Lower lobe of right lung (tissue), 2 donors: ENCODE measurements around the gene ZFP3. TPM values are rescaled to one million over a fixed set of nuclear protein-coding genes. Genes with fewer than 3 reads are reported as not detected.
"Not testable (repeated sequence)": the region's sequence is repeated elsewhere in the genome, so short reads cannot be mapped to it uniquely, and the experiment has no call there.

Experiments used
- ATAC-seq, 2 donors: fragments of 200-7000 bp; cut with Tn5 transposase; one replicate each; pipeline ENCODE4 v1.9.1; 2020 to 2022; ENCODE audit warnings: mild to moderate bottlenecking in 2 of 2, moderate library complexity in 2 of 2
- DNase-seq: peaks from one replicate; pipeline ENCODE4 v3.0.0-alpha.2; 2020
- H3K27ac ChIP-seq: fragments of 200-600 bp; one replicate; pipeline ENCODE4 v1.8.0; 2022
- H3K27me3 ChIP-seq: fragments of 200-600 bp; one replicate; pipeline ENCODE4 v1.8.0; 2022; ENCODE audit warnings: low read depth
- H3K36me3 ChIP-seq: fragments of 200-600 bp; one replicate; pipeline ENCODE4 v1.8.0; 2022; ENCODE audit warnings: mild to moderate bottlenecking
- H3K4me1 ChIP-seq: fragments of 200-600 bp; one replicate; pipeline ENCODE4 v1.8.0; 2022
- H3K4me3 ChIP-seq: fragments of 200-600 bp; one replicate; pipeline ENCODE4 v1.8.0; 2022; ENCODE audit warnings: mild to moderate bottlenecking
- H3K9me3 ChIP-seq: fragments of 200-600 bp; one replicate; pipeline ENCODE4 v1.8.0; 2022
- CTCF ChIP-seq: fragments of 200-600 bp; IDR thresholded peaks from one replicate; pipeline ENCODE4 v1.8.0; 2022; ENCODE audit warnings: antibody characterized with exemption, mild to moderate bottlenecking
- intact Hi-C: fragments of 100-400 bp; cut with DNase I; formaldehyde crosslinking; loops from one replicate; pipeline ENCODE4 v1.11.0; 2022
- long read RNA-seq: library from polyadenylated mRNA; unstranded; transcript quantifications from one replicate; pipeline ENCODE4 v2.0.0, GENCODE V29; 2021
- total RNA-seq: library from RNA; stranded (reverse); fragmentation: NEBNext Ultra II Directional; extraction: Animal tissue kit (Norgen Biotek cat#: 25700); gene quantifications from one replicate; pipeline ENCODE4 v1.2.1, GENCODE V29; 2021
- donor health status: DM: no; HTN: yes; CAD: no; lungs with severe emphysema.

Gene ZFP3
- 7.1 TPM for total RNA-seq
- long read RNA-seq, partial matches to known transcripts: 0 of 7 reads
- long read RNA-seq, other reads (novel, unspliced or antisense): 7 of 7 reads

DNA sequence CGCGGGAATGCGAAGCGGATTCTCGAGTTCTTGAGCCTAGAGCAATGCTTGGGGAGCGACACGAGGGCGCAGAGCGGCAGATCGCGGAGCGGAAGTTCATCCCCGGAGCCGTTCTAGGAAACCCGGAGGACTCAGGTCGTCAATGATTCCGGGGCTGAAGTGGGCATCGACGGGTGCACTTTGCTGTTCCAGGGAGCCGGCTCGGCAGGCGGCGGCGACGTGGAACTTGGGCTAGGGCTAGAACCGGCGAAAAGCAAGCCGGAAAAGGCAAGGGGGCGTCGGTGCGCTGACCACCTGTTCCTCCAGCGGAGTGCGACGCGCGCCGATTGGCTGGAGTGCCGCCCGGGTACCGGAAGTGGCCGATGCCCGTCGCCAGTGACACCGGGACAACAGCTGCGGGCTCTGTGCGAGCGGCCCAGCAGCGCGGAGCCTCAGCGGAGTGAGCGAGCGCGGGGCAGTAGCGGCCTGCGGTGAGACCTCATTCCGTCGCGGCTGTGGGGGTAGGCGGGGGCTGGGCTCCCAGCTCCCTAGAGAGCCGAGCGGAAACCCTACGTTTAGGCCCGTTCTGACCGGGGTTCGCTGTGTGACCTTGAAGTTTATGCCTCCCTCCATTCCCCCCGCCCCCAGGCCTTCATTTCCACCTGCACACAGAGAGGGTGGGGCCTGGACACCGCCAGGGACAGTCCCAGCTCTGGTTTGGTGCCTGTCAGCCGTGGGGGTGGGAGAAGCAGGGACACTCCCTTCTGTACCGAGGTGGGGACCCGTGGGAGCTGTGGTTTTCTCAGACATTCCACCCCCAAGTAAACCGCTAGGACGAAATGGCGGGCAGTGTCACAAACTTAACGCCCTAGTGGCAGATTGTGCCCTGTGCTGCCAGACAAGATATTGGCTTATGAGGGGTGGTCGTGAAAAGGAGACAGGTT, at the start of gene ZFP3:
TSS of gene ZFP3 (plus strand) at position 362 of the 923 bp plus-strand sequence. CDS start 13,038 bp downstream, outside the sequence.
- Histone ChIP-seq H3K4me1 (peaks cover 16% of the 10 kb centered on the region), H3K27ac (peak within 1 kb of the TSS; percentile 88), H3K9me3 (no peaks in the 10 kb centered on the region), H3K27me3 (no peaks in the 10 kb centered on the region), H3K36me3 (no peaks in the 10 kb centered on the region), H3K4me3 (peak within 1 kb of the TSS; percentile 88)
- DNase-seq (peak; percentile 93), ATAC-seq (peak; percentile 98 to 99)
- intact Hi-C loops: no loop called here
- TF ChIP-seq CTCF: no peak

GRCh38 chr17:5030168-5030567, 48.1 kb upstream of the ZFP3 start:
- DNase-seq, H3K27me3 ChIP-seq, H3K9me3 ChIP-seq, intact Hi-C loops, H3K4me1 ChIP-seq, H3K4me3 ChIP-seq, H3K36me3 ChIP-seq, H3K27ac ChIP-seq, ATAC-seq: not testable (repeated sequence)

GRCh38 chr17:5031365-5032082, 46.7 kb upstream of the ZFP3 start:
- peaks cover 15% of the 10 kb centered on the region for H3K27me3 ChIP-seq
- peak overlapping the region; percentile 57 for H3K27ac ChIP-seq
- H3K36me3 ChIP-seq: no peaks in the 10 kb centered on the region
- no peaks in the 10 kb centered on the region for H3K9me3 ChIP-seq
- intact Hi-C loops: no loop called here
- H3K4me3 ChIP-seq: peak overlapping the region; percentile 53
- peaks cover 12% of the 10 kb centered on the region for H3K4me1 ChIP-seq
- ATAC-seq: peak; percentile 83 to 90
- peak; percentile 90 for DNase-seq
- TF ChIP-seq CTCF: peak; percentile 78

DNA sequence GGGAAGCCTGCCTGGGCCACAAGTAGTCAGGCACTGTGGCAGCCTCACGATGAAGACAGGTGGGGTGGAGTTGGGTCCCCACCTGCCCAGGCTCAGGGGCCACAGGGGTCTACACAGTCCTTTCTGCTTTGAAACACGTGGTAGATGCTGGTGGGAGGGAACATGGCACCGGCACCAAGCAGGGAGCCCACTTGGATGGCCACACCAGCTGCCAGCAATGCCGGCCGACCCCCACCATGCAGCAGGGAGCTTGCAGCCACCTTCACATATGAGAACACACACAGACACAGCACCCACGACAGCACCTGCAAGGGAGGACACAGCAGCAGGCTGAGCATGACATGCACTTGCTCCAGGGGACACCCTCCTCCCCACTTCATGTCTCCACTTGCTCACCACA, 45.4 kb upstream of the ZFP3 start:
- Histone ChIP-seq H3K9me3 (no peaks in the 10 kb centered on the region), H3K27me3 (peaks cover 15% of the 10 kb centered on the region), H3K27ac (no peak overlapping the region), H3K4me3 (no peak overlapping the region), H3K4me1 (peaks cover 12% of the 10 kb centered on the region), H3K36me3 (no peaks in the 10 kb centered on the region)
- intact Hi-C loops: no loop called here
- ATAC-seq (no peak), DNase-seq (no peak)
- TF ChIP-seq CTCF: no peak

- ATAC-seq: no peak
- intact Hi-C loops: no loop called here
- Histone ChIP-seq H3K36me3 (no peaks in the 10 kb centered on the region), H3K27ac (no peak overlapping the region), H3K9me3 (no peaks in the 10 kb centered on the region), H3K4me1 (peaks cover 12% of the 10 kb centered on the region), H3K27me3 (peaks cover 15% of the 10 kb centered on the region), H3K4me3 (no peak overlapping the region)
- DNase-seq: no peak
- no peak for TF ChIP-seq CTCF
These were observed 44.8 kb upstream of the ZFP3 start for GRCh38 chr17:5033352-5034015.
